Astrocyte (in vitro differentiated cells and primary cell): Measurements from ENCODE around the gene DOCK6. TPM values are rescaled to one million over a fixed set of nuclear protein-coding genes. Genes with fewer than 3 reads are reported as not detected.

Source experiments
- DNase-seq: peaks from one replicate; pipeline ENCODE4 v3.0.0-alpha.2; 2010; ENCODE audit warnings: low read depth
- FAIRE-seq: peaks from 2 replicates; lab custom pipeline; 2011; peaks lifted over from hg19 to GRCh38; lab: Jason Lieb, UNC
- H2AFZ ChIP-seq: 2 replicates; pipeline ENCODE4 v1.6.0; 2012; ENCODE audit warnings: low read depth, low read length, inconsistent platforms
- H3K27ac ChIP-seq: 2 replicates; pipeline ENCODE4 v1.5.1; 2011; ENCODE audit warnings: low read depth, low read length, inconsistent platforms
- H3K27me3 ChIP-seq: 2 replicates; pipeline ENCODE4 v1.6.0; 2011; ENCODE audit warnings: low read length, inconsistent platforms; ENCODE audit not compliant: insufficient read depth
- H3K36me3 ChIP-seq: 2 replicates; pipeline ENCODE4 v1.5.1; 2011; ENCODE audit warnings: low read length, inconsistent platforms; ENCODE audit not compliant: insufficient read depth
- H3K4me1 ChIP-seq: 2 replicates; pipeline ENCODE4 v1.5.1; 2011; ENCODE audit warnings: low read length, inconsistent platforms; ENCODE audit not compliant: insufficient read depth
- H3K4me2 ChIP-seq: 2 replicates; pipeline ENCODE4 v1.6.0; 2012; ENCODE audit warnings: low read length, inconsistent platforms
- H3K4me3 ChIP-seq: 2 replicates; pipeline ENCODE4 v1.5.1; 2011; ENCODE audit warnings: low read depth, mild to moderate bottlenecking, low read length, inconsistent platforms; ENCODE audit not compliant: insufficient read depth
- H3K79me2 ChIP-seq: 2 replicates; pipeline ENCODE4 v1.6.0; 2012; ENCODE audit warnings: mild to moderate bottlenecking, low read length, inconsistent platforms; ENCODE audit not compliant: insufficient read depth
- H3K9ac ChIP-seq: 2 replicates; pipeline ENCODE4 v1.6.0; 2012; ENCODE audit warnings: mild to moderate bottlenecking, low read length, inconsistent platforms
- H3K9me3 ChIP-seq: 2 replicates; pipeline ENCODE4 v1.5.1; 2012; ENCODE audit warnings: low read depth, mild to moderate bottlenecking, low read length, inconsistent platforms; ENCODE audit not compliant: insufficient read depth
- H4K20me1 ChIP-seq: 2 replicates; pipeline ENCODE4 v1.6.0; 2012; ENCODE audit warnings: low read length, inconsistent platforms; ENCODE audit not compliant: insufficient read depth
- H3K27ac Mint-ChIP-seq: one replicate; pipeline ENCODE4 v1.8.0; 2021; ENCODE audit warnings: mild to moderate bottlenecking, mixed read lengths; ENCODE audit not compliant: unreplicated experiment
- H3K27me3 Mint-ChIP-seq: one replicate; pipeline ENCODE4 v1.8.0; 2021; ENCODE audit warnings: low read depth, mixed read lengths; ENCODE audit not compliant: unreplicated experiment
- H3K36me3 Mint-ChIP-seq: one replicate; pipeline ENCODE4 v1.8.0; 2021; ENCODE audit warnings: low read depth, mixed read lengths; ENCODE audit not compliant: unreplicated experiment
- H3K4me1 Mint-ChIP-seq: one replicate; pipeline ENCODE4 v1.8.0; 2021; ENCODE audit warnings: low read depth, mixed read lengths; ENCODE audit not compliant: unreplicated experiment
- H3K4me3 Mint-ChIP-seq: one replicate; pipeline ENCODE4 v1.8.0; 2021; ENCODE audit warnings: mild to moderate bottlenecking, moderate library complexity, mixed read lengths; ENCODE audit not compliant: unreplicated experiment
- H3K9me3 Mint-ChIP-seq: one replicate; pipeline ENCODE4 v1.8.0; 2021; ENCODE audit warnings: mild to moderate bottlenecking, mixed read lengths; ENCODE audit not compliant: unreplicated experiment
- EZH2 ChIP-seq: IDR thresholded peaks from 2 replicates; pipeline ENCODE4 v1.6.1; 2012; ENCODE audit warnings: mild to moderate bottlenecking, low read length, inconsistent platforms; ENCODE audit not compliant: insufficient read depth
- total RNA-seq: library from RNA; stranded (reverse); gene quantifications from 2 replicates; pipeline ENCODE4 v1.2.1, GENCODE V29; 2021
- TF ChIP-seq, protein P1 (sequence below): IDR thresholded peaks from 2 replicates; pipeline ENCODE4 v1.5.1; 2011; ENCODE audit warnings: low read depth, mild to moderate bottlenecking, inconsistent platforms, low read length, moderate library complexity; ENCODE audit not compliant: insufficient read depth

Gene DOCK6
- total RNA-seq, 1 donor from 2014 or later, result 38.3 TPM

DNA sequence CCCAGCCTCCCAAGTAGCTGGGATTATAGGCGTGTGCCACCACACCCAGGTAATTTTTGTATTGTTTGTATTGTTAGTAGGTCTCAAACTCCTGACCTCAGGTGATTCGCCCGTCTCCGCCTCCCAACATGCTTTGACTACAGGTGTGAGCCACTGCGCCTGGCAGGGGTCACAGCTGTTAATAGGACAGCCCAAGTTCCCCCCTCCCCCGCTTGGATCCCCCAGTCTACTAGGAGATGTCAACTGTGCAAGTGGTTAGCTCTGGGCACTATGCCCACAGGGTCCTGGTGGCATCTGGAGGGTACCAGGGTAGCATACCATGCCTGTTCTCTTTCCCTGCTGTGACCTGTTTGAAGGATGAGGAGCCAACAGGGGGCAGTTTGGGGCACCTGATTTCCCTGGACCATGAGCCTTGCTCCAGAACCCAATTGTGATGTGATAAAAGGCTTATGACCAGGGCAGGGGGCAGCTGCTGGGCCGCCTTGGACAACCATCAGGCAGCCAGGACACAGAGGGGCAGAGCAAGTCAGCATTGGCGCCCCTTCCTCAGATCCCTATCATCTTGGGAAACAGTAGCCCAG lies 33.4 kb upstream of the DOCK6 start, which contains the start of gene TSPAN16:
TSPAN16 (plus strand) TSS at position 496 of the 581 bp plus-strand sequence. CDS start 138 bp downstream, outside the sequence.
- FAIRE-seq (no peak), DNase-seq (no peak)
- TF ChIP-seq, protein P1, sequence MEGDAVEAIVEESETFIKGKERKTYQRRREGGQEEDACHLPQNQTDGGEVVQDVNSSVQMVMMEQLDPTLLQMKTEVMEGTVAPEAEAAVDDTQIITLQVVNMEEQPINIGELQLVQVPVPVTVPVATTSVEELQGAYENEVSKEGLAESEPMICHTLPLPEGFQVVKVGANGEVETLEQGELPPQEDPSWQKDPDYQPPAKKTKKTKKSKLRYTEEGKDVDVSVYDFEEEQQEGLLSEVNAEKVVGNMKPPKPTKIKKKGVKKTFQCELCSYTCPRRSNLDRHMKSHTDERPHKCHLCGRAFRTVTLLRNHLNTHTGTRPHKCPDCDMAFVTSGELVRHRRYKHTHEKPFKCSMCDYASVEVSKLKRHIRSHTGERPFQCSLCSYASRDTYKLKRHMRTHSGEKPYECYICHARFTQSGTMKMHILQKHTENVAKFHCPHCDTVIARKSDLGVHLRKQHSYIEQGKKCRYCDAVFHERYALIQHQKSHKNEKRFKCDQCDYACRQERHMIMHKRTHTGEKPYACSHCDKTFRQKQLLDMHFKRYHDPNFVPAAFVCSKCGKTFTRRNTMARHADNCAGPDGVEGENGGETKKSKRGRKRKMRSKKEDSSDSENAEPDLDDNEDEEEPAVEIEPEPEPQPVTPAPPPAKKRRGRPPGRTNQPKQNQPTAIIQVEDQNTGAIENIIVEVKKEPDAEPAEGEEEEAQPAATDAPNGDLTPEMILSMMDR, result no peak
- no peak for TF ChIP-seq EZH2
- Histone ChIP-seq H3K27ac (no peak within 1 kb of the TSS), H3K36me3 (no peaks in the 10 kb centered on the region), H3K4me2 (no peak within 1 kb of the TSS), H3K4me3 (no peak within 1 kb of the TSS), H3K79me2 (no peaks in the 10 kb centered on the region), H2AFZ (no peak within 1 kb of the TSS), H3K9ac (no peak within 1 kb of the TSS), H3K4me1 (peaks cover 2% of the 10 kb centered on the region), H4K20me1 (no peaks in the 10 kb centered on the region), H3K9me3 (peaks cover 2% of the 10 kb centered on the region), H3K27me3 (peaks cover 6% of the 10 kb centered on the region)
- H3K4me3 Mint-ChIP-seq, result no peak within 1 kb of the TSS
- peaks cover 11% of the 10 kb centered on the region for H3K27me3 Mint-ChIP-seq
- H3K9me3 Mint-ChIP-seq, result no peaks in the 10 kb centered on the region
- no peaks in the 10 kb centered on the region for H3K4me1 Mint-ChIP-seq
- no peaks in the 10 kb centered on the region for H3K36me3 Mint-ChIP-seq
- no peak within 1 kb of the TSS for H3K27ac Mint-ChIP-seq

DNA sequence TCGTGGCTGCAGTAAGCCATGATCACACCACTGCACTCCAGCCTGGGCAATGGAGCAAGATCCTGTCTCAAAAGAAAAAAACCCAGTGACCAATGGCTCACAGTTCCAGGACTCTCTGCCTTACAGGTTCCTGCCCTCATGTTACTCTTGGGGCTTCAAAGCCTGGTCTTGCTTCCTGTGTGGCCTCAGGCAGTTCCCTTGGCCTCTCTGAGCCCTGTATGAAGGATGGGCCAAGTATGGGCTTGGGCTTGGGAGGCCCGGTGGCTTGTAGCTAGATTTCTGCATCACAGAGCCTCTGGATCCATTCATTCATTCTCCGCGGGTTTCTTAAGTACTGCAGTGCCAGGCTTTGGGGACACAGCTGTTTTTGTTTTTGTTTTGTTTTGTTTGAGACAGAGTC lies 32.9 kb upstream of the DOCK6 start:
- H3K36me3 ChIP-seq, result no peaks in the 10 kb centered on the region
- H3K36me3 Mint-ChIP-seq, result no peaks in the 10 kb centered on the region
- no peak for FAIRE-seq

More for the DNA sequence above, 32.9 kb upstream of the DOCK6 start:
- no peaks in the 10 kb centered on the region for H3K4me1 Mint-ChIP-seq
- H3K9ac ChIP-seq, result no peak overlapping the region
- H3K27me3 Mint-ChIP-seq, result peaks cover 6% of the 10 kb centered on the region
- no peak overlapping the region for H3K4me3 ChIP-seq
- H3K27ac Mint-ChIP-seq, result no peak overlapping the region
- no peak for TF ChIP-seq EZH2
- TF ChIP-seq, protein P1, result no peak
- peaks cover 6% of the 10 kb centered on the region for H3K27me3 ChIP-seq
- H3K27ac ChIP-seq, result no peak overlapping the region
- no peaks in the 10 kb centered on the region for H3K79me2 ChIP-seq
- H4K20me1 ChIP-seq, result no peaks in the 10 kb centered on the region
- no peak for DNase-seq
- H3K9me3 ChIP-seq, result no peaks in the 10 kb centered on the region
- H3K4me3 Mint-ChIP-seq, result no peak overlapping the region
- H3K4me1 ChIP-seq, result peaks cover 2% of the 10 kb centered on the region
- no peak overlapping the region for H3K4me2 ChIP-seq
- H2AFZ ChIP-seq, result no peak overlapping the region
- no peaks in the 10 kb centered on the region for H3K9me3 Mint-ChIP-seq
